Cardiac muscle cell (in vitro differentiated cells and primary cell): ENCODE data around the gene DMPK. TPM values are rescaled to one million over a fixed set of nuclear protein-coding genes. Genes with fewer than 3 reads are reported as not detected.

Experiments used
- DNase-seq, 2 donors: peaks; one replicate each; pipeline versions ENCODE4 v3.0.0 to v3.0.0-alpha.2; 2010 to 2017; ENCODE audit warnings: low read depth in 1 of 2, low spot score in 1 of 2
- H3K27ac ChIP-seq: fragments of 200-600 bp; sonication (generic); 2 replicates; pipeline ENCODE4 v1.5.1; 2016
- H3K27me3 ChIP-seq: fragments of 200-600 bp; sonication (generic); 2 replicates; pipeline ENCODE4 v1.6.0; 2016; ENCODE audit warnings: control low read depth
- H3K36me3 ChIP-seq: fragments of 200-600 bp; sonication (generic); 2 replicates; pipeline ENCODE4 v1.5.1; 2016; ENCODE audit warnings: control low read depth
- H3K4me1 ChIP-seq: fragments of 200-600 bp; sonication (generic); 2 replicates; pipeline ENCODE4 v1.8.1; 2017; ENCODE audit warnings: low read depth, mild to moderate bottlenecking, mixed run types
- H3K4me3 ChIP-seq: fragments of 200-600 bp; sonication (generic); 2 replicates; pipeline ENCODE4 v1.5.1; 2016; ENCODE audit warnings: mild to moderate bottlenecking
- H3K9me3 ChIP-seq: fragments of 200-600 bp; sonication (generic); 2 replicates; pipeline ENCODE4 v1.5.1; 2017; ENCODE audit warnings: low read depth, mild to moderate bottlenecking, control low read depth
- CTCF ChIP-seq: IDR thresholded peaks from 2 replicates; pipeline ENCODE4 v1.5.1; 2012; ENCODE audit warnings: low read depth, mild to moderate bottlenecking, low read length
- polyA plus RNA-seq: library from polyadenylated mRNA; unstranded; fragments of >200 nt; fragmentation: Nextera tagmentation; extraction: Ambion mirVana; gene quantifications from 2 replicates; pipeline ENCODE4 v1.2.1, GENCODE V29; 2016
- total RNA-seq: library from RNA; depleted of rRNA; stranded (reverse); fragments of >200 nt; gene quantifications from 2 replicates; pipeline ENCODE4 v1.2.3, GENCODE V29; 2016

The DMPK gene
- total and polyA plus RNA-seq, 2 experiments from 2014 or later, result 98.7 to 142 TPM

- Histone ChIP-seq H3K27ac (peak overlapping the region; percentile 98), H3K4me1 (peaks cover 52% of the 10 kb centered on the region), H3K9me3 (no peaks in the 10 kb centered on the region), H3K27me3 (no peaks in the 10 kb centered on the region), H3K36me3 (no peaks in the 10 kb centered on the region), H3K4me3 (peak overlapping the region; percentile 59)
- no peak for TF ChIP-seq CTCF
- no peak for DNase-seq
These were observed 15.9 kb downstream of the DMPK start for GRCh38 chr19:45766296-45766868.

- peak overlapping the region; percentile 98 for H3K27ac ChIP-seq
- no peak overlapping the region for H3K4me3 ChIP-seq
- H3K36me3 ChIP-seq, result no peaks in the 10 kb centered on the region
These were observed 16.5 kb downstream of the DMPK start for GRCh38 chr19:45765702-45766295.

GRCh38 chr19:45764945-45765701, 17.2 kb downstream of the DMPK start:
- Histone ChIP-seq H3K36me3 (no peaks in the 10 kb centered on the region), H3K4me3 (no peak overlapping the region), H3K4me1 (peaks cover 48% of the 10 kb centered on the region), H3K27me3 (no peaks in the 10 kb centered on the region), H3K27ac (peak overlapping the region; percentile 98), H3K9me3 (no peaks in the 10 kb centered on the region)
- TF ChIP-seq CTCF, result no peak
- peak in 1 of 2 donors; percentile 87 for DNase-seq

More at GRCh38 chr19:45765702-45766295, 16.5 kb downstream of the DMPK start:
- no peak for DNase-seq
- no peak for TF ChIP-seq CTCF
- Histone ChIP-seq H3K27me3 (no peaks in the 10 kb centered on the region), H3K4me1 (peaks cover 48% of the 10 kb centered on the region), H3K9me3 (no peaks in the 10 kb centered on the region)

GRCh38 chr19:45764475-45764874, 17.8 kb downstream of the DMPK start:
- Histone ChIP-seq H3K9me3 (no peaks in the 10 kb centered on the region), H3K36me3 (no peaks in the 10 kb centered on the region), H3K27ac (peak overlapping the region; percentile 98), H3K4me1 (peaks cover 48% of the 10 kb centered on the region), H3K4me3 (no peak overlapping the region), H3K27me3 (no peaks in the 10 kb centered on the region)
- no peak for TF ChIP-seq CTCF
- no peak for DNase-seq

GRCh38 chr19:45763691-45764294, 18.5 kb downstream of the DMPK start:
- no peaks in the 10 kb centered on the region for H3K27me3 ChIP-seq
- no peak overlapping the region for H3K4me3 ChIP-seq
- peaks cover 48% of the 10 kb centered on the region for H3K4me1 ChIP-seq
- no peaks in the 10 kb centered on the region for H3K36me3 ChIP-seq
- DNase-seq, result peak in 1 of 2 donors; percentile 31
- no peak for TF ChIP-seq CTCF
- peak overlapping the region; percentile 98 for H3K27ac ChIP-seq
- H3K9me3 ChIP-seq, result no peaks in the 10 kb centered on the region
